ENCODE results near the gene ENDOV.

DNA sequence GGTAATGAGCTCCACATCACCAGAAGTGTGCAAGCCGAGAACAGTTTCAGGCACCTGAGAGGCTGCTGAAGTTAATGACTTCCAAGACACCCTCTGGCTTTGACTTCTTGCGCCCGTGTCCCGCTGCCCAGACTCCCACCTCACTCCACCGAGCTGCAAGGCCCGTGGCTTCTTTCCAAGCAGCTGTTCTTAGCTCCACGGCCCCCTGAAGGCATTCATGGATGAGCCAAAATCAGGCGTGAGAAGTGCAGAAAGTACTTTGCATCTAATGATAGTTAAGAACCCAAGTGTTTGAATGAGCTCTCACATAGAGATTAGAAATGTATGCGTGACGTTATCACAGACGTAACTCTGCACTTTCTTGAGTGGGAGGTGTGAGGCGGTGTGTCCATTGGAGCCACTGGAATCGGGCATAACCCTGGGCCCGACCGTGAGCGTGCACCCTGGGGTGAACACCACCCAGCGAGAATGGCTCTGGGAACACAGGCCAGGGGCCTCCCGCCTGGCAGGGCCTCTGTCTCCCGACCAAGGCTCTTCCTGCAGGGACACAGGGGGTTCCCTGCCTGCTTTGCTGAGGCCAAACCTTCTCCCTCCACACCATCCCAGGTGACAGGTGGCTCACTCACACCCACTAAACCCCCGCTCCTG is 50.5 kb downstream of the ENDOV start:
- TF ChIP-seq, protein P1, sequence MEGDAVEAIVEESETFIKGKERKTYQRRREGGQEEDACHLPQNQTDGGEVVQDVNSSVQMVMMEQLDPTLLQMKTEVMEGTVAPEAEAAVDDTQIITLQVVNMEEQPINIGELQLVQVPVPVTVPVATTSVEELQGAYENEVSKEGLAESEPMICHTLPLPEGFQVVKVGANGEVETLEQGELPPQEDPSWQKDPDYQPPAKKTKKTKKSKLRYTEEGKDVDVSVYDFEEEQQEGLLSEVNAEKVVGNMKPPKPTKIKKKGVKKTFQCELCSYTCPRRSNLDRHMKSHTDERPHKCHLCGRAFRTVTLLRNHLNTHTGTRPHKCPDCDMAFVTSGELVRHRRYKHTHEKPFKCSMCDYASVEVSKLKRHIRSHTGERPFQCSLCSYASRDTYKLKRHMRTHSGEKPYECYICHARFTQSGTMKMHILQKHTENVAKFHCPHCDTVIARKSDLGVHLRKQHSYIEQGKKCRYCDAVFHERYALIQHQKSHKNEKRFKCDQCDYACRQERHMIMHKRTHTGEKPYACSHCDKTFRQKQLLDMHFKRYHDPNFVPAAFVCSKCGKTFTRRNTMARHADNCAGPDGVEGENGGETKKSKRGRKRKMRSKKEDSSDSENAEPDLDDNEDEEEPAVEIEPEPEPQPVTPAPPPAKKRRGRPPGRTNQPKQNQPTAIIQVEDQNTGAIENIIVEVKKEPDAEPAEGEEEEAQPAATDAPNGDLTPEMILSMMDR (IDR thresholded peaks at IDR 0.05), result no peak
- TF ChIP-seq POLR2A (IDR thresholded peaks at IDR 0.05), result no peak
